LHCN-M2 (cell line): Measurements from ENCODE around the gene NEDD4L. TPM values are rescaled to one million over a fixed set of nuclear protein-coding genes. Genes with fewer than 3 reads are reported as not detected.
"Not testable (repeated sequence)": the region's sequence is repeated elsewhere in the genome, so short reads cannot be mapped to it uniquely, and the experiment has no call there.

ENCODE experiments used
- DNase-seq: peaks from one replicate; pipeline ENCODE4 v3.0.0-alpha.2; 2012; ENCODE audit warnings: low read depth
- total RNA-seq: library from RNA; depleted of rRNA; stranded (reverse); fragments of >200 nt; gene quantifications from 2 replicates; pipeline ENCODE4 v1.2.3, GENCODE V29; 2014

The NEDD4L gene
- total RNA-seq, 1 experiment from 2014 or later, result 19.1 TPM

DNA sequence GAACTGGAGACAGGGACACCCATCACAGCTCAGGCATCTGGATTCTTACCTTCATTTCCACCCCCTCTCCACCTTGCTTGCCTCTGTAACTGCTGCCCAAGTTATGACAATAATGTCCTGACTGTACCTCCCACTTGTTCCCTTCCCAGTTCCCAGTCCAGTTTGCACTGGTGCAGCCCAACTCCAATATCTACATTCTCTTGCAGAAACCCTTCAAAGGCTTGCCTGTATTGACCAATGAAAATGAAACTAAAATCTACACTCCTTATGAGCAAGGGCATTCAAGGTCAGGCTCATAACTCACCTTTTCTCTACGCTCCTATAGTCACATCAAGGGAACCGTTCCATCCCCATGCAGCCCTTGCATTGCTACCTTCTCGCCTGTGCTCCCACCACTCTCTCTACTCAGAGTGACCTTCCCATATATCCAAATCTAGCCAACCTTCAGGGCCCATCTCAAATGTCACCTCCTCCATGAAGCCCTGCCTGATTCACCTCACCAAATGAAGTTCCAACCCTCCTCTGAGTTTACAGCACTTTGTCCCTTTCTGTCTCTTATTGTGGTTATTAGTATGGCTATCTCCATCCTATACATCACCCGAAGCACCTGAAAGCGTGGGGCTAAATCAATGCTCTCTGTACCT lies 365.9 kb downstream of the NEDD4L start:
- no peak for DNase-seq

DNA sequence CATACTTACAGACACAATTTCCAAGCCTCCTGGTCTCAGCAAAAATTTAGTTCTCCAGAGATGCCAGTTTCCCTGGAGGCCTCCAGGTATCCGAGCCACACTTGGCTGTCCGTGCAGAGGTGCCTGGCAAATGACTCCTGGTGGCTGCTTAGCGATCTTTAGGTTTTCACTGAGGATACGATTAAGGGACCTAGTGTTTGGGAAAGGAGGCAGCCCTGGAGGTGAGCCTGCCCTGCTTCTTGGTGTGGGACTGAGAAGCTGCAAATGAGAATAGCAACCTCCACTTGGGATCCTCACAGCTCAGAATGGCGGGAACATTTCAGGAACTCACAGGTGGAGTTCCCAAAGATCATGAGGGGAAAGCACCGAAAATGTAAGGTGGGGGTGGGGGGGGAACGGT lies 367.3 kb downstream of the NEDD4L start:
- DNase-seq, result no peak

DNA sequence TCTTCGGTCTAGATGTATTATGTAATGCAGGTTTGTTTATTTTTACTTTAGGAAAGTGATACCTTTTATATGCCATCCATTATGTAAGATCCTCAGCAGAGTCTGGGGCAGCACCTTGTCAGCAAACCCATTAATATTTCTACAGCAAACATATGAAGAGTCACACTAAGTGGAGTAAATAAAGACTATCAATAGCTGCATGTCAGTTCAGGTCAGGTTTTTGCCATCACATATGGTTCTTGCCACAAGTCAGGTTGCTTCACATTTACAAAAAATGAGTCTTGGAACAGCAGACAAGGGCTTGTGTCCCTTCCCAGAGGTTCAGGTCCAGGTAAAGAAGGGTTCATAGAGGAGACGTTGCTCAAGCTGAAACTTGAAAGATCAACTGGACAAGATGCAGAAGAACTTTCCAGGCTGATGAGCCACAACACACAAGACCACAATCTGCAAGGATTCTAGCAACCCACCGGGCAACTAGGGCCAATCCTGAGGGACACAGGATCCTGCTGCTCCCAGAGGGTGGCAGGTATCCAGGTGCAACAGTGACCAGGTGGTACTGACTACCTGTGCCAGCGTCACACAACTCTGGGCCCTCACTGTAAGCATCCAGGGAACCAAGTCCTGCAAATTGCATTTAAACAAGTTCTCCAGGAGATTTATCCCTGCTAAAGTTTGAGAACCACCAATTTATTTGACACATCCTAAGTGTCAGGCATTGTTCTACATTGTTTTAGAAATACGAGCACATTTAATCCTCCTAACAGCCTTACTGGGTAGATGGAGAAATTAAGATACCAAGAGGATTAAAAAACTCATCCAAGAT lies 369.0 kb downstream of the NEDD4L start:
- DNase-seq, result no peak

DNA sequence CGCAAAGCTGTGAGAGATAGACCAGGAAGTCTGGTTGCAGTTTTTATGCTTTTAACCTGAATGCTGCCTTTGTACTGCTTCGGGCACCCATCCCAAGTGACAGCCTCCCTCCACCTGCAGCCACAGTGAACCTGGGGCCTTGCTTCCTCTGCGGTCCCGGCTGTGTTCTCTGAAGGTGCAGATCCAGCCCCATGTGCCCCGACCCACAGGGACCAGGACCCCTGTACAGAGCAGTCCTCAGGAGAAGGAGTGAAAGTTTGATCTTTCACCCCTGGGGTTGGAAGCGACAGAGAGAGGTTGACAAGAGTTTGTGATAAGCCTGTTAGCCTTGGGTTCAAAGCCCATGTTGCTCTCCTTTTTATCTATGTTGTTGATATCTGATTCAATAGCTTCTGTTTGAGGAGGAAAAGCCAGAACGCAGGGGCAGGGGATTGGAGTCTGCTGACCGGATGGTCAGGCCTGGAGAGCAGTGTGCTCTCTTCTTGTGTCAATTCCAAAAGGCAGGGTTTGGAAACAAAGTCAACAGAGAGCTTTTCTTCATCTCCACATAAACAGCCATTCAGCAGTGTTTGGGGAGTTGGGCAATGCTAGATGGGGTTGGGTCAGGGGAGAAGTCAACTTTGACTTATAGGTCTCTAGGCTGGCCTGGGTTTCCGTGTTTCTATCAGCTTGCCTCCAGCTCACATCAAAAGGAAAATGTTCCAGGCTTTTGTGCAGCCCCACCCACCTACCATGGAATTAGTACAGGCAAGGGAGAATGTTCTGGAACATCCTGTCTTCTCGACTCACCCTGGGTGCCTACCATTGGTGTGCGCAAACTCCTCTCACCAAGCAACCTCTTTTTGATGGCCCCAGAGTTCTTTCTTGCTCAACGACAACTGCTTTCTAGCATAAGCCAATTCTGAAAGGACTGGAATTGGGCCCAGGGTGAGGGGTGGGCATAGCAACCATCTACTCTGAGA lies 369.9 kb downstream of the NEDD4L start:
- DNase-seq, result no peak

DNA sequence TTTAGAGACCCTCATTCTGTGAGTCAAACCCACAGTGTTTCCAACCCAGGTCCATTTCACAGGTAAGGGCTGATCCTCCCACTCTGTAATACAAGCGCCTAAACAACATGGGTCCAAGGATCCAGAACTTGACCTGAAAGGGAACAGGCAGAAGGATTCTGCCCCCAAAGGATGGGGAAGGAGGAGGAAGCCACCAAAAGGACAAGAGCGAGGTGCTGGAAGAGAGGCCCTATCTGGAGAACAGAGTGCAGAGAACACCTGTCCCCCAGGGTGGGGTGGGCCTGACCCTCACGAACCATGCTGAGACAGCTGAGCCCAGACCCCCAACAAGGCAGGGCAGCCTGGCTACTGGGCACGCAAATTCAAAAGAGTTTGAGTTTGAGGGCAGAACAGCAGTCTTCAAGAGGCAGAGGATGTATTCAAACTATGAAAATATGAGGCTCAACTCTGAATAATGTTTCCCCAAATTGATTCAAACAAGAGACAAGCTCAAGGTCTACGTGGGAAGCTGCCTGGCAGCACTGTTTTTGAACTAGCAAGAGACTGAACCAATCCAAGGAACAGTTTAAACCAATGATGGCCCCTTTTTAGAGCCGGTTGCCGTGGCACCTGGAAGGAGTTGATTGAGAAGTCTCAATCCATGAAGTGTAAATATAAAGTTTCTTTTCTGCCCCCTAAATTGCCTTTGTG lies 372.1 kb downstream of the NEDD4L start:
- no peak for DNase-seq

DNA sequence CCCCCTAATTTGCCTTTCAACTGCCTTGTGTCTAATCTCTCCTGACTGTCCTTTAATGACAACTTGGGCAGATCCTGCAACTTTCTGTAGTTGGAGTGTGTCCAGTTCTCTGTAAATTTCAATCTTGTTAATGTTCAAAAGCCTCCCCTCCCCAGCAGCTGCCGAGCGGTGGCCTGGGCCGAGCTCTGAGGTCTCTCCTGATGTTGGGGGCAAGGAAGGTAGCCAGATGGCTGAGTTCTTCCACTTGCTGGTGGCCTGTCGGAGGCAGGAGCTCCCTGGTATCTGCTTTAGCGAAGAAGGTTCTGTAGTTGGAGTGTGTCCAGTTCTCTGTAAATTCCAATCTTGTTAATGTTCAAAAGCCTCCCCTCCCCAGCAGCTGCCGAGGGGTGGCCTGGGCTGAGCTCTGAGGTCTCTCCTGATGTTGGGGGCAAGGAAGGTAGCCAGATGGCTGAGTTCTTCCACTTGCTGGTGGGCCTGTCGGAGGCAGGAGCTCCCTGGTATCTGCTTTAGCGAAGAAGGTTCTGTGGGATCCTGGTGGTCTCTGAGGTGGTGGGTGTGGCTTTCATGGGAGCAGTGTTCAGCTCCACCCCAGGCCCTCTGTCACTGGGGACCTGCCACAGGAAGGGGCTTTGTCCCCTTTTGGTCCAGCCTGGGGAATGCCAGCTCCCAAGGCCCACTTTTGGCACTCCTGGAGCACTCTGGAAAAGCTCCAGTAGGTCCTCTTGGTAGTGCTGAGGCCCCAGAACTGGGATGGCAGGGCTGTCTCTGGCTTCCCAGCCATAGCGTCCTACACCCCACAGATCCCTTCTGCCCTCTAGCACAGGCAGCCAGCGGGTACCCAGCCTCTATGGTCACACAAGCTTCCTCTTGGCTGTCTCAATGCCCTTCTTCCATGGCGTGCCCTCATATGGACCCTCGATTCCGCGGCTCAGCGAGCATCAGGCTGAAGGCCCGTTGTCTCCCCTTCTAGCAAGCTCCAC lies 373.0 kb downstream of the NEDD4L start:
- peak; percentile 92 for DNase-seq

DNA sequence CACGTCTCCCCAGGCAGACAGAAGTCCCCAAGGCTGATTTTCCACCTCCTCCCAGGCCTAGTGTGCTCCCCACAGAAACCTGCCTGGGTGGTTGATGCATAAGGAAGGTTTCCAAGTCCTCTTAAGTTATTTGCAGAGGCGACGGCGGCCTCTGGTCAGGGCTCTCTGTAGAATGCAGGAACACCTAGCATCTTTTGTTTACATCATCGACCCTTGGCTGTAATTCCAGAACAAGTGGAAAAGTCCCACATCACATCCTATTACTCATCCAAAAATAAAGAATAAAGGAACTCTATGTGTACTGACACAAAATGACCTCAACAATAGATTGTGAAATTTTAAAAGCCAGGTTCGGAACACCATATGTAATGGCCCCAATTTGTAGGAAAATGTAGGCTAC lies 373.7 kb downstream of the NEDD4L start:
- DNase-seq, result peak; percentile 75

DNA sequence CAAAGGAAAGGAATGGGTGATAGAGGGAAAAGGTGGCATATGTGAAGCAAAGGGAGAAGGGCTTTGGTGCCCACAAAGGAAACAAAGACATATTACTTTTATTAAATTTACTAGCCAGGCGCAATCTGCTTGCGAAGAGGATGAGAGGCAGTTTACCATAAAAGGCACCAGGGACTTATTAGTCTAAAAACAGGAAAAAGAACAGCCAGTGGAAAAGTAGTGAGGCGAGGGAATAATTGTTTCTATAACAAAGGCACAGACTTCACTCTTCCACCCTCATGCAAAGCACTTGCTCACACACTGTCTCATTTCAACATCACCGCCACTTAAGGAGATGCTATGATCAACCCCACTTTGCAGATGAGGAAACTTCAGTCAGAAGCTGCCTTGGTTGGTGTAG lies 374.3 kb downstream of the NEDD4L start:
- DNase-seq, result no peak

DNA sequence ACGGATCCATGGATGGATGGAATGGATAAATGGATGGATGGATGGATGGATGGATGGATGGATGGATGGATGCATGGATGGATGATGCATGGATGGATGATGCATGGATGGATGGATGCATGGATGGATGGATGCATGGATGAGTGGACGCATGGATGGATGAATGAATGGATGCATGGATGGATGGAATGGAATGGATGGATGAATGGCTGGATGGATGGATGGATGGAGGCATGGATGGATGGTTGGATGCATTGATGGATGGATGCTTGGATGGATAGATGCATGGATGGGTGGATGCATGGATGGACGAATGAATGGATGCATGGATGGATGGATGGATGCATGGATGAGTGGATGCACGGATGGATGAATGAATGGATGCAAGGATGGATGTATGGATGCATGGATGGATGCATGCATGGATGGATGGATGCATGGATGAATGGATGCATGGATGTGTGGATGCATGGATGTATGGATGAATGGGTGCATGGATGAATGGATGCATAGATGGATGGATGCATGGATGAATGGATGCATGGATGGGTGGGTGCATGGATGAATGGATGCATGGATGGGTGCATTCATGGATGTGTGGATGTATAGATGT lies 375.7 kb downstream of the NEDD4L start:
- no peak for DNase-seq

DNA sequence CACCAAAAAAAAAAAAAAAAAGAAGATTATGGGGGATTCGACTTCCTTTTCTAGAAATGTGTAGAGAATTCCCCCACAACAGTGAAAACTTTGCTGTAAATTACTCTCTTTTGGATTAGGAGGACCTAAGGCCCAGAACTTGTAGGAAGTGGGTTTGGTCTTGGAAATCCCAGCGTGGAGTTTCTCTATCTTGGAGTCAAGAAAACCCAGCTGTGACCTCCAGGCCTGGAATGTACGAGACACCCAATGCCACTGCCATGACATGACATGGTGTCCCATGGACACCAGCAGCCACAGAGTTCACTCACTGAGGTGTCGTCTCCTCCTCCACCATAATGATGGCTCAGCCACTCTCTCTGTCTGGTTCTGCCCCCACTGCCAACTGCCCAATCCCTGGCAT lies 382.6 kb downstream of the NEDD4L start:
- DNase-seq, result no peak

DNA sequence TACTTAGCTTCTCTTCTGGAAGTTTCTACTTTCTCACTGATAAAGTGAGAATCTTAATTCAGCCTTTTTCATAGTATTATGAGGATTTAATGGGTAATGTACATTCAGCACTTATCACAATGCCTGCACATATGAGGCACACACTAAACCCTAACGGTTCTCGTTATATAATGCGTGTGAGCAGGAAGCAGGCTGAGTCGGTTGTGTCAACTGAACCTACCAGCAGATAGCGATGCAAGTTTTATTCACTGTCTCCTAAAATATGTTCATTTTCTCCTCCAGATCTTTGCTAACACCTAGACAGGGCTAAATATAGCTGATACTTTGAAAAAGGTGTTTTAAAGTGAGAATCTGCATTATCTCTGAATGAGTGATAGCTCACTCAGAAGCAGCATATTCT lies 383.3 kb downstream of the NEDD4L start:
- no peak for DNase-seq

DNA sequence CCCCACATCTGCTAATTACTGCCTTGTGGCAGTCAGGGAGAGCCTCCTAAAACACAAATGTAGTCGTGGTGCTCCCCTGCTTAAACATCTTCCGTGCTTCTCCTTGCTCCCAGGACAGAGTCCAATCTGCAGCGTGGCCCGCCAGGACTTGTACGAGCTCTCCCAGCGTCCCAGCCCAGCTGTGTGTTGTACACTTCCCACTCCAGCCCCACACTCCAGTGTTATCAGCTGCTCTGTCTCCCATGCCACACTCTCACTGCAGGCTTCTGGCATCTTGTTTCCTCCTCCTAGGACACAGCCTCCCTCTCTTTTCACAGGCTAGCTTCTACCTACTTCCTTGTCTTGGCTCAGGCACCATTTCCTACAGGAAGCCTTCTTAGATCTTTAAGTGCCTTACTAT lies 385.4 kb downstream of the NEDD4L start:
- no peak for DNase-seq

DNA sequence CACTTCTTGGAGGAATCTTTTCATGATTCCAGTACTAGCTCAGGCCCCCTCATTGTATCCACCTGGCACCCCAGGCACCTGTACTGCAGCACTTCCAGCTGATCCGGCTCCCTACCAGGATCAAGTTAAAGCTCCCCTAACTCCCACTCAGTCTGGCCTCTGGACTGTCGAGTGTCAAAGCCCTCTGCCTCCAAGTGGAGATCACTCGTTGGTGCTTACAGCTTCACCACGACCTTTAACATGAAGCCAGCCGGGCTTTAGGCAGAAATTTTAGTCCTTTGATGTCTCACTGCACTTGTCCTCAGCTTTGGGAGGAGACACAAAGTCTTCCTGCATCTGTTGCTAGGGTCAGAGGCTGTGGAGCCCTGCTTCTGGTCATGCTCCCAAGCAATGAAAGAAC lies 387.2 kb downstream of the NEDD4L start:
- DNase-seq, result no peak

DNA sequence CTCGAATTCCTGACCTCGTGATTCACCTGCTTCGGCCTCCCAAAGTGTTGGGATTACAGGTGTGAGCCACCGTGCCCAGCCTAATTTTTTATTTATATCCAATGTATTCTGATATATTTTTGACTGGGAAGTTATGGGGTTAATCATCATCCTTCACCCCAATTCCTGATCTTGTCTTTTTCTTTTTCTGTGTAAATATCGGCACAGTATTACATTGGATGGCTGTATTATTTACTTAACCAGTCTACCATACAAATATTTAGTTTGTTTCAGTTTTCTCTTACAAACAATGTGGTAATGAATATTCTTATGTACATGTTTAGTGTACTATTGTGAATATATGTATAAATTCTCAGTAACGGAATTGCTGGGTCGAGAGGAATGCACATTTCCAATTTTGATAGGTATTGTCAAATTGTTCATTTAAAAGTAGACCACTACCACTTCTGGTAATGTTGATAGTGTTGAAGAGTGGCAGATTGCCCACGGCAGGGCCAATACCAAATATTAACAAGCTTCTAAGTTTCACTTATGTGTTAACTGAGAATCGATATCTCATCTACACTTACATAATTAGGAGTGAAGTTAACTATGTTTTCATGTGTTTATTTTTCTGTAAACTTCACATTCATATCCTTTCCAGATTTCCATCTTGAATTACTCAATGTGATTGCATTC lies 388.2 kb downstream of the NEDD4L start:
- DNase-seq, result no peak

DNA sequence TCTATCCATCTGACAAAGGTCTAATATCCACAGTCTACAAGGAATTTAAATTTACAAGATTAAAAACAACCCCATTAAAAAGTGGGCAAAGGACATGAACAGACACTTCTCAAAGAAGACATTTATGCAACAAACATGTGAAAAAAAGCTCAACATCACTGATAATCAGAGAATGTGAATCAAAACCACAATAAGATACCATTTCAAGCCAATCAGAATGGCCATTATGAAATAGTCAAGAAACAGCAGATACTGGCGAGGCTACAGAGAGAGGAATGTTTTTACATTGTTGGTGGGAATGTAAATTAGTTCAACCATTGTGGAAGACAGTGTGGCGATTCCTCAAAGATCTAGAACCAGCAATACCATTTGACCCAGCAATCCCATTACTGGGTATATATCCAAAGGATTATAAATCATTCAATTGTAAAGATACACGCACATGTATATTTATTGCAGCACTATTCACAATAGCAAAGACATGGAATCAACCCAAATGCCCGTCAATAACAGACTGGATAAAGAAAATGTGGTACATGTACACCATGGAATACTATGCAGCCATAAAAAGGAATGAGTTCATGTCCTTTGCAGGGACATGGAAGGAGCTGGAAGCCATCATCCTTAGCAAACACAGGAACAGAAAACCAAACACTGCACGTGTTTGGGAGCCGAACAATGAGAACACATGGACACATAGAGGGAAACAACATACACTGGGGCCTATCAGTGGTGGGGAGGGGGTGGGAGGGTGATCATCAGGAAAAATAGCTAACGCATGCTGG lies 391.4 kb downstream of the NEDD4L start:
- DNase-seq, result not testable (repeated sequence)

DNA sequence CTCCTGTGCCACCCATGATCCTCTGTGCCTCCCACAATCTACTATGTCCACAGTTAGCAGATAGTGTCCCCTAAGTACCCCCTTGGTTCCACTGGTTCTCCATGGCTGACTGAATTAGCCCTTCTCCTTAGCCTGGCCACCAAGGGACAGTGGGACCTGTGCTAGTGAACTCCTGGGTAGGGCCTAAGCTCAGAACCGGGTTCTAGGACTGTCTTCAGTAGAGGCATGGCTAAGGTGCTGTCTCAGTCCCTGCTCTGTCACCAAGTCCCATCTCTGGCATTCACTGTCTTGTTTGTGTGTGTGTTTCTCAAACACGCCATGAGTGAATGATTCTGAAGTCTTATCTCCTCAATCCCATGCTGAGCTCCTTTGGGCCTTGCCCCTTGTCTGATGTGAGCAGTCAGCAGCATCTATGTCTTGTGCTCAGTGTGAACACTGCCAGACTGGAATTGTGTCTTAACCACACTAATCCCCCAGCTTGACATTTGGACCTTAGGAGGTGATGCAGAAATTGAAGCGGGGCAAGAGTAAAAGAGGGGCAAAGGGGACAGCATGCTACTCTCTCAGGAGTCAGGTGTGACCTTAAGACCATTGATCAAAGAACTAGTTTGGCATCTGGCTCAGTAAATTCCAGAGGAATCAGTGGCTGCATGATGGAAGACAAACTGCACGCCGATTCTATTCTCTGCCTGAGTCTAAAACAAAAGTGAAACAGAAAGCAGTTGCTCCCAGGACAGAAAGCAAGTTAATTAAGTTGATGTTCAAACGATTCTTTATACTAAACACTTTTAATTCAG lies 394.3 kb downstream of the NEDD4L start:
- no peak for DNase-seq

DNA sequence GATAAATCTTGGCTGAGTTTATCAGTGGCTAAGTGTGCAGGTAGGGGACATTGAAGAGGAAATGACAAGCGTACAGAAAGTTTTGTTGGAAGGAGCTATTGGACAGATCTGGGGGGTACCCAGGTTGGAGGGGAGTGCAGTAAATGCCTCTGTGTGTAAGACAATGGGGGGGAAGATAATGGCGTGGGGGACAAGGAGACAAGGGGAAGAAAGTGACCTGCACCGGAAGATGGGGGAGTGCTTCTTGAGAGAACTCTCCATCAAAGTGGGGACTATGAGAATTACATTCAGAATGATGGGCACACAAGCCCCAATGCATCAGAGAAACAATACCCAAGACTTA lies 394.9 kb downstream of the NEDD4L start:
- no peak for DNase-seq

DNA sequence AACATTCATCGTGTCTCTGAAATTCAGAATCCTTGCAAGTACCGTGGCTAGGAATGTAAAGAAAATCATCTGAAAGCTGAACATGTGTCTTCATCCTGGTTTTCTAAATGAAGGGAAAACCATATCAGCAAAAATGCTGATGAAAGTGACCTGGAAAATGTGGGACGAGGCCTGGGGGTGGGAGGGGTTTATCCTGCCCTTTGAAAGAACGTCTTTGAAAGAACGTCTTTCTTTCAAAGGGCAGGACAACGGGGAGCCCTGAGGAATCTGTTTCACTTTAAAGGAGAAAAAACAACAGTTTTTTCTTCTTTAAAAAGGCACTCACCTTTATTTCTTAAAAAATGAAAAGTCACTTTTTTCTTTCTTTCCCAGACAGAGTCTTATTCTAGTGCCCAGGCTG lies 399.6 kb downstream of the NEDD4L start:
- no peak for DNase-seq
